Keratinocyte (primary cell): Measurements from ENCODE around the gene PPM1H. TPM values are rescaled to one million over a fixed set of nuclear protein-coding genes. Genes with fewer than 3 reads are reported as not detected.
A peak's percentile ranks its signal among the peaks of the same experiment; 100 is the strongest.

Experiments
- DNase-seq: peaks from one replicate; pipeline ENCODE4 v3.0.0-alpha.2; 2011; ENCODE audit warnings: low read depth, missing footprints, low spot score
- FAIRE-seq: peaks from 2 replicates; lab custom pipeline; 2011; peaks lifted over from hg19 to GRCh38; lab: Jason Lieb, UNC
- H2AFZ ChIP-seq: 2 replicates; pipeline ENCODE4 v1.6.0; 2012; ENCODE audit warnings: low read length, control low read depth, inconsistent platforms; ENCODE audit not compliant: control insufficient read depth
- H3K27ac ChIP-seq: 2 replicates; pipeline ENCODE4 v1.5.1; 2011; ENCODE audit warnings: low read length; ENCODE audit not compliant: control insufficient read depth, insufficient read depth
- H3K27me3 ChIP-seq: 3 replicates; pipeline ENCODE4 v1.6.0; 2011; ENCODE audit warnings: low read length; ENCODE audit not compliant: control insufficient read depth, insufficient read depth; ENCODE audit errors: extremely low read depth
- H3K36me3 ChIP-seq, 2 experiments: 2 replicates in 1 of 2; 3 replicates in 1 of 2; pipeline ENCODE4 v1.5.1; 2011; ENCODE audit warnings: low read length in 2 of 2, mild to moderate bottlenecking in 1 of 2; ENCODE audit not compliant: control insufficient read depth in 2 of 2, insufficient read depth in 2 of 2; ENCODE audit errors: extremely low read depth in 1 of 2
- H3K4me1 ChIP-seq: 3 replicates; pipeline ENCODE4 v1.5.1; 2011; ENCODE audit warnings: low read length; ENCODE audit not compliant: control insufficient read depth, insufficient read depth; ENCODE audit errors: extremely low read depth
- H3K4me2 ChIP-seq: 3 replicates; pipeline ENCODE4 v1.6.0; 2011; ENCODE audit warnings: low read depth, low read length; ENCODE audit not compliant: control insufficient read depth, insufficient read depth; ENCODE audit errors: extremely low read depth
- H3K4me3 ChIP-seq, 3 experiments: fragments of 200-600 bp in 1 of 3; sonication (generic) in 1 of 3; 2 replicates in 2 of 3; 3 replicates in 1 of 3; pipeline ENCODE4 v1.5.1; 2011 to 2016; ENCODE audit warnings: low read length in 3 of 3, mild to moderate bottlenecking in 3 of 3, control low read depth in 2 of 3, inconsistent platforms in 1 of 3, low read depth in 1 of 3, mixed read lengths in 1 of 3, mixed run types in 1 of 3, moderate library complexity in 1 of 3; ENCODE audit not compliant: control insufficient read depth in 2 of 3, insufficient read depth in 2 of 3; ENCODE audit errors: extremely low read depth in 1 of 3
- H3K79me2 ChIP-seq: 2 replicates; pipeline ENCODE4 v1.6.0; 2012; ENCODE audit warnings: low read length; ENCODE audit not compliant: control insufficient read depth, insufficient read depth
- H3K9ac ChIP-seq: 3 replicates; pipeline ENCODE4 v1.6.0; 2011; ENCODE audit warnings: low read length; ENCODE audit not compliant: control insufficient read depth, insufficient read depth; ENCODE audit errors: extremely low read depth
- H3K9me1 ChIP-seq: 3 replicates; pipeline ENCODE4 v1.6.0; 2011; ENCODE audit warnings: low read length; ENCODE audit not compliant: control insufficient read depth, insufficient read depth; ENCODE audit errors: extremely low read depth
- H3K9me3 ChIP-seq: 2 replicates; pipeline ENCODE4 v1.5.1; 2012; ENCODE audit warnings: low read depth, low read length; ENCODE audit not compliant: control insufficient read depth
- H4K20me1 ChIP-seq: 3 replicates; pipeline ENCODE4 v1.6.0; 2011; ENCODE audit warnings: low read length; ENCODE audit not compliant: control insufficient read depth, insufficient read depth; ENCODE audit errors: extremely low read depth
- CTCF ChIP-seq, 3 experiments: IDR thresholded peaks in 1 of 3; conservative IDR thresholded peaks in 1 of 3; optimal IDR thresholded peaks in 1 of 3; 2 replicates in 2 of 3; 3 replicates in 1 of 3; pipeline versions ENCODE3 to v1.5.1; 2011; ENCODE audit warnings: low read length in 3 of 3, mild to moderate bottlenecking in 3 of 3, moderate library complexity in 2 of 3, control low read depth in 1 of 3, inconsistent platforms in 1 of 3; ENCODE audit not compliant: insufficient read depth in 2 of 3; ENCODE audit errors: extremely low read depth in 1 of 3
- EZH2 ChIP-seq: IDR thresholded peaks from one replicate; pipeline ENCODE4 v1.6.1; 2012; ENCODE audit warnings: inconsistent platforms, mild to moderate bottlenecking, low read length, moderate library complexity
- dilution Hi-C: fragments of 300-500 bp; cut with MboI; formaldehyde crosslinking; loops from one replicate; pipeline ENCODE4 v1.7.0; 2020; ENCODE audit warnings: low sequenced_read_pairs; ENCODE audit not compliant: extremely low pct_ligation_motif_present
- polyA minus RNA-seq, 3 experiments: library from RNA; depleted of rRNA, polyadenylated mRNA; stranded (reverse); fragments of >200 nt; gene quantifications; 1 replicate in 1 of 3; 2 replicates in 1 of 3; 3 replicates in 1 of 3; pipeline ENCODE4 v1.2.3, GENCODE V29; 2011
- polyA plus RNA-seq, 5 experiments: library from polyadenylated mRNA; depleted of rRNA in 3 of 5; stranded (reverse) in 3 of 5; stranded (forward) in 1 of 5; unstranded in 1 of 5; fragments of >200 nt; gene quantifications; 1 replicate in 1 of 5; 2 replicates in 3 of 5; 3 replicates in 1 of 5; pipeline versions ENCODE4 v1.2.1 to v1.2.3, GENCODE V29; 2011 to 2012; ENCODE audit warnings: missing spikeins in 2 of 5, low read depth in 1 of 5, low replicate concordance in 1 of 5

PPM1H gene
- polyA plus RNA-seq (0.07 to 0.21 TPM (median 0.09 TPM) in 3 replicates), polyA minus RNA-seq (0.03 to 0.86 TPM in 2 of 3 replicates, not detected in the other)
- polyA plus RNA-seq (2011; ENCODE audit: low read depth) = 0.74 TPM
- polyA plus RNA-seq (2011; cell fraction: cytosol; rRNA removed) = 0.10 and 0.16 TPM in 2 replicates
- 0.24 and 0.25 TPM in 2 replicates for polyA plus RNA-seq (2011; cell fraction: nucleus; rRNA removed)
- 0.08 and 0.17 TPM in 2 replicates for polyA plus RNA-seq (2012; ENCODE audit: low replicate concordance)
- polyA minus RNA-seq (2011; cell fraction: cytosol; rRNA and poly(A)+ RNA removed) = 0.38 TPM
- 1.5 and 1.6 TPM in 2 replicates for polyA minus RNA-seq (2011; cell fraction: nucleus; rRNA and poly(A)+ RNA removed)

- DNase-seq = no peak
- Histone ChIP-seq H4K20me1 (no peaks in the 10 kb centered on the region), H3K9ac (no peak within 1 kb of the TSS), H3K36me3 (no peaks in the 10 kb centered on the region), H3K27me3 (peaks cover 45% of the 10 kb centered on the region), H3K79me2 (no peaks in the 10 kb centered on the region), H3K4me2 (peak within 1 kb of the TSS; percentile 82), H3K4me1 (peaks cover 10% of the 10 kb centered on the region), H3K9me1 (no peaks in the 10 kb centered on the region), H2AFZ (peak within 1 kb of the TSS; percentile 75), H3K9me3 (no peaks in the 10 kb centered on the region), H3K4me3 (peak within 1 kb of the TSS; percentile 50 to 68 (median 60)), H3K27ac (no peak within 1 kb of the TSS)
- dilution Hi-C loops = no loop called here
- no peak for FAIRE-seq
- TF ChIP-seq CTCF (optimal IDR thresholded peaks at IDR 0.05 in 1 of 3, IDR thresholded peaks at IDR 0.05 in 1 of 3, conservative IDR thresholded peaks at IDR 0.05 in 1 of 3; ENCODE audit: extremely low read depth in 1 of 3, insufficient read depth in 2 of 3, low read length in 3 of 3) = peak in 1 of 3 experiments; percentile 51
- no peak for TF ChIP-seq EZH2
Observed at GRCh38 chr12:62934799-62935674, at the start of gene PPM1H. PPM1H (minus strand) TSS chr12:62935150; CDS start chr12:62934736, 414 bp downstream.

GRCh38 chr12:62983594-62983993 lies 48.6 kb upstream of the PPM1H start:
- no peaks in the 10 kb centered on the region for H3K9me1 ChIP-seq
- no peaks in the 10 kb centered on the region for H3K4me1 ChIP-seq
- H2AFZ ChIP-seq = no peak overlapping the region
- H3K9ac ChIP-seq = no peak overlapping the region
- DNase-seq (no peak), FAIRE-seq (no peak)
- dilution Hi-C loops = no loop called here
- no peak overlapping the region for H3K27ac ChIP-seq
- no peaks in the 10 kb centered on the region for H3K27me3 ChIP-seq
- H3K4me3 ChIP-seq = no peak overlapping the region
- H3K79me2 ChIP-seq = no peaks in the 10 kb centered on the region
- H3K9me3 ChIP-seq = no peaks in the 10 kb centered on the region
- no peak for TF ChIP-seq EZH2
- peak in 1 of 3 experiments; percentile 8 for TF ChIP-seq CTCF (optimal IDR thresholded peaks at IDR 0.05 in 1 of 3, IDR thresholded peaks at IDR 0.05 in 1 of 3, conservative IDR thresholded peaks at IDR 0.05 in 1 of 3; ENCODE audit: extremely low read depth in 1 of 3, insufficient read depth in 2 of 3, low read length in 3 of 3)
- no peaks in the 10 kb centered on the region for H3K36me3 ChIP-seq
- no peaks in the 10 kb centered on the region for H4K20me1 ChIP-seq
- no peak overlapping the region for H3K4me2 ChIP-seq
